Suprapubic skin (tissue), 4 donors: ENCODE data around the gene ZNF593OS.

ENCODE experiments used
- EP300 ChIP-seq: sonication (generic); formaldehyde crosslinking; IDR thresholded peaks from one replicate; pipeline ENCODE4 v1.6.1; 2017; ENCODE audit warnings: antibody characterized with exemption
- POLR2A ChIP-seq, 2 donors: fragments of 450-650 bp; IDR thresholded peaks; one replicate each; pipeline ENCODE4 v1.6.1; 2017; ENCODE audit warnings: antibody characterized with exemption in 2 of 2, mild to moderate bottlenecking in 2 of 2, moderate library complexity in 2 of 2
- POLR2AphosphoS5 ChIP-seq, 3 donors: sonication (generic); formaldehyde crosslinking; IDR thresholded peaks; one replicate each; pipeline ENCODE4 v1.6.1; 2017; ENCODE audit warnings: antibody characterized with exemption in 3 of 3
- TF ChIP-seq, protein P1 (sequence below), 2 donors: fragments of 200-600 bp in 1 of 2; fragments of 450-650 bp in 1 of 2; sonication (generic) in 1 of 2; IDR thresholded peaks; one replicate each; pipeline ENCODE4 v1.5.1; 2016 to 2019; ENCODE audit warnings: antibody characterized with exemption in 2 of 2, mild to moderate bottlenecking in 1 of 2, moderate library complexity in 1 of 2

DNA sequence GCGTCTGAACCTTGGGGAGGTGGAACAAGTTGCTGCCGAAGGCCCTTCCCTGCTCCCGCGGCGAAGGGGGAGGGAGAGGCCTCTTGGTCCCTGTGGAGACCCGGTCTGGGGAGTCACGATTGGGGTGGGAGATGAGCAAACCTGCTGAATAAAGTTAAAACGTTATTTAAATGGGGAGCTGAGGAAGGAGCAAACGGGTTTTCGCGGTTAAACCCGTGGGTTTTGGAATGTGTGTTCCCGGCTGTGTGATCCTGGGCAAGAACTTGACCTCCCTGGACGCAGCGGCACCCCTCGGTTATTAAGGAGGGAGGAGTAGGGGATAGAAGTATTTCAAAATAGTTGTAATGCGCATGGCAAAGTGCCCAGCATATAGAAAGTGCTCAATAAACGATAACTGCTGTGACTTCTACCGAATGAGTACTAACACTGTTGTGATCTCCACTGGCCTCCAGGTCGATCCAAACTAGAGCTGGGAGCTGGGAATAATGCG lies 9.4 kb downstream of the ZNF593OS start:
- TF ChIP-seq POLR2A (IDR thresholded peaks at IDR 0.05) (no peak), POLR2AphosphoS5 (IDR thresholded peaks at IDR 0.05) (no peak), EP300 (no peak)
- TF ChIP-seq, protein P1, sequence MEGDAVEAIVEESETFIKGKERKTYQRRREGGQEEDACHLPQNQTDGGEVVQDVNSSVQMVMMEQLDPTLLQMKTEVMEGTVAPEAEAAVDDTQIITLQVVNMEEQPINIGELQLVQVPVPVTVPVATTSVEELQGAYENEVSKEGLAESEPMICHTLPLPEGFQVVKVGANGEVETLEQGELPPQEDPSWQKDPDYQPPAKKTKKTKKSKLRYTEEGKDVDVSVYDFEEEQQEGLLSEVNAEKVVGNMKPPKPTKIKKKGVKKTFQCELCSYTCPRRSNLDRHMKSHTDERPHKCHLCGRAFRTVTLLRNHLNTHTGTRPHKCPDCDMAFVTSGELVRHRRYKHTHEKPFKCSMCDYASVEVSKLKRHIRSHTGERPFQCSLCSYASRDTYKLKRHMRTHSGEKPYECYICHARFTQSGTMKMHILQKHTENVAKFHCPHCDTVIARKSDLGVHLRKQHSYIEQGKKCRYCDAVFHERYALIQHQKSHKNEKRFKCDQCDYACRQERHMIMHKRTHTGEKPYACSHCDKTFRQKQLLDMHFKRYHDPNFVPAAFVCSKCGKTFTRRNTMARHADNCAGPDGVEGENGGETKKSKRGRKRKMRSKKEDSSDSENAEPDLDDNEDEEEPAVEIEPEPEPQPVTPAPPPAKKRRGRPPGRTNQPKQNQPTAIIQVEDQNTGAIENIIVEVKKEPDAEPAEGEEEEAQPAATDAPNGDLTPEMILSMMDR (IDR thresholded peaks at IDR 0.05), result no peak
